ENCODE results near the gene CENPC. TPM values are rescaled to one million over a fixed set of nuclear protein-coding genes. Genes with fewer than 3 reads are reported as not detected.
"Not testable (repeated sequence)": the region's sequence is repeated elsewhere in the genome, so short reads cannot be mapped to it uniquely, and the experiment has no call there.

Gene CENPC
- total RNA-seq, 2 donors from 2014 or later = 26.4 to 33.2 TPM

DNA sequence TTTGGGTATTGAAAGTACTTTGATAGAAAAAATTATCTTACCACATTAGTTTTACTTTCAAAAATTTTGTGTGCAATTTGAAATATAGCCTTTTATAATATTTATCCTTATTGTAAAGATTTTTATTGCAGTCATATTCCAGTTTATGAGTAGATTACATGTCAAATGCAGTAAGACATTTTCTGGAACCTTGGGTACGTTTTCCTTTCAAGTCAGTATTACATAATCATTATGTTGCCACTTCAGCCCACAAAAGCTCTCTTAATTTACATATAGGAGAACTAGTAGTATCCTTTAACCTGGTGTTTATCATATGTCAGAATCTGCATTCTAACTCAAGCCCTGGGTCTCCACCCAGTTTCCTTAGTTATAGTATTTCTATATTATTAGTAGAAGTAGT lies 98.5 kb downstream of the CENPC start:
- Histone ChIP-seq H3K27me3 (replicated peaks; ENCODE audit: insufficient read depth) (no peaks in the 10 kb centered on the region), H3K36me3 (no peaks in the 10 kb centered on the region), H3K9me3 (no peaks in the 10 kb centered on the region), H3K27ac (no peak overlapping the region), H3K4me1 (replicated peaks) (no peaks in the 10 kb centered on the region), H3K4me3 (no peak overlapping the region)
- 55% methylated on average over 1 of the region's 1 CpG for WGBS
- DNase-seq (ENCODE audit: low spot score) = no peak
- intact Hi-C loops (cut with DNase I) = no loop called here
- TF ChIP-seq POLR2AphosphoS5 (IDR thresholded peaks at IDR 0.05) = no peak
- TF ChIP-seq, protein P1, sequence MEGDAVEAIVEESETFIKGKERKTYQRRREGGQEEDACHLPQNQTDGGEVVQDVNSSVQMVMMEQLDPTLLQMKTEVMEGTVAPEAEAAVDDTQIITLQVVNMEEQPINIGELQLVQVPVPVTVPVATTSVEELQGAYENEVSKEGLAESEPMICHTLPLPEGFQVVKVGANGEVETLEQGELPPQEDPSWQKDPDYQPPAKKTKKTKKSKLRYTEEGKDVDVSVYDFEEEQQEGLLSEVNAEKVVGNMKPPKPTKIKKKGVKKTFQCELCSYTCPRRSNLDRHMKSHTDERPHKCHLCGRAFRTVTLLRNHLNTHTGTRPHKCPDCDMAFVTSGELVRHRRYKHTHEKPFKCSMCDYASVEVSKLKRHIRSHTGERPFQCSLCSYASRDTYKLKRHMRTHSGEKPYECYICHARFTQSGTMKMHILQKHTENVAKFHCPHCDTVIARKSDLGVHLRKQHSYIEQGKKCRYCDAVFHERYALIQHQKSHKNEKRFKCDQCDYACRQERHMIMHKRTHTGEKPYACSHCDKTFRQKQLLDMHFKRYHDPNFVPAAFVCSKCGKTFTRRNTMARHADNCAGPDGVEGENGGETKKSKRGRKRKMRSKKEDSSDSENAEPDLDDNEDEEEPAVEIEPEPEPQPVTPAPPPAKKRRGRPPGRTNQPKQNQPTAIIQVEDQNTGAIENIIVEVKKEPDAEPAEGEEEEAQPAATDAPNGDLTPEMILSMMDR (IDR thresholded peaks at IDR 0.05) = no peak
- TF ChIP-seq POLR2A (IDR thresholded peaks at IDR 0.05) = no peak

DNA sequence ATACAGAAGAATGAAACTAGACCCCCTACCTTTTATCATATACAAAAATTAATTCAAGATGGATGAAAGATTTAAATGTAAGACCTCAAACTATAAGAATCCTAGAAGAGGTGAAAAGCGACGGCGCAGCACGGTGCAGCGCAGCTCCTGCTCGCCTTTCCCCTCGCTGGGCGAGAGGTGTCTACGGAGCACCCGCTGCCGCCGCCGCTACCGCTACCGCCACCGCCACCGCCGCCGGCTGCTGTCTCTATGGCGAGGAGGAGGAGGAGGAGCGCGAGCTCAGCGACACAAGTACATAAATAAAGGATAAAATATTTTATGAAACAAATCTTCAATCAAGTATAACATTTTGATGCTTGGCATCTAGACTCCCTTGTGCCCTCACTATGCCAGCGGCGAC lies 99.4 kb downstream of the CENPC start:
- WGBS = 65% methylated on average over 25 of the region's 25 CpGs
- H3K4me3 ChIP-seq; H3K27me3 ChIP-seq (replicated peaks; ENCODE audit: insufficient read depth); H3K27ac ChIP-seq; intact Hi-C loops (cut with DNase I); H3K36me3 ChIP-seq; H3K9me3 ChIP-seq; DNase-seq (ENCODE audit: low spot score); H3K4me1 ChIP-seq (replicated peaks): not testable (repeated sequence)

DNA sequence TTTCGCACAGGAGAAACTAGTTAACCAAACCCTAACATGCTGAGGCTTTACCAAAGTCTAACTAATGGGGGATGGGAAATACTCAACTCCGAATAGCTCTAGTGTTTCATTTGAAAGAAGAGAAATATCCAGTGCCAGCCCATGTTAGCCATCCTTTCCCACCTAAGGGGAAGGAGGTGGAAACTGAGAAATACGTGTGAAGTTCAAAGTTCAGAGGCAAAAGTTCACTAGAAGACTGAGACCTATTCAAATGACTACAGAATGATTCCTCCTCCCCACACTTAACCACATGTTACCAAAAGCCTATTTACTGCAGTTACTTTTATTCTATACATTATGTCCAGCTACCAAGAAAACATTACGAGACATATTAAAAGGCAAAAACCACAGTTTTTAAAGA lies 106.3 kb downstream of the CENPC start:
- 88% methylated on average over 4 of the region's 4 CpGs for WGBS
- Histone ChIP-seq H3K4me3 (no peak overlapping the region), H3K9me3 (no peaks in the 10 kb centered on the region), H3K27ac (no peak overlapping the region), H3K36me3 (no peaks in the 10 kb centered on the region), H3K4me1 (replicated peaks) (no peaks in the 10 kb centered on the region), H3K27me3 (replicated peaks; ENCODE audit: insufficient read depth) (no peaks in the 10 kb centered on the region)
- no peak for DNase-seq (ENCODE audit: low spot score)
- intact Hi-C loops (cut with DNase I) = no loop called here
- no peak for TF ChIP-seq POLR2A (IDR thresholded peaks at IDR 0.05)
- no peak for TF ChIP-seq POLR2AphosphoS5 (IDR thresholded peaks at IDR 0.05)
- TF ChIP-seq, protein P1 (IDR thresholded peaks at IDR 0.05) = no peak

DNA sequence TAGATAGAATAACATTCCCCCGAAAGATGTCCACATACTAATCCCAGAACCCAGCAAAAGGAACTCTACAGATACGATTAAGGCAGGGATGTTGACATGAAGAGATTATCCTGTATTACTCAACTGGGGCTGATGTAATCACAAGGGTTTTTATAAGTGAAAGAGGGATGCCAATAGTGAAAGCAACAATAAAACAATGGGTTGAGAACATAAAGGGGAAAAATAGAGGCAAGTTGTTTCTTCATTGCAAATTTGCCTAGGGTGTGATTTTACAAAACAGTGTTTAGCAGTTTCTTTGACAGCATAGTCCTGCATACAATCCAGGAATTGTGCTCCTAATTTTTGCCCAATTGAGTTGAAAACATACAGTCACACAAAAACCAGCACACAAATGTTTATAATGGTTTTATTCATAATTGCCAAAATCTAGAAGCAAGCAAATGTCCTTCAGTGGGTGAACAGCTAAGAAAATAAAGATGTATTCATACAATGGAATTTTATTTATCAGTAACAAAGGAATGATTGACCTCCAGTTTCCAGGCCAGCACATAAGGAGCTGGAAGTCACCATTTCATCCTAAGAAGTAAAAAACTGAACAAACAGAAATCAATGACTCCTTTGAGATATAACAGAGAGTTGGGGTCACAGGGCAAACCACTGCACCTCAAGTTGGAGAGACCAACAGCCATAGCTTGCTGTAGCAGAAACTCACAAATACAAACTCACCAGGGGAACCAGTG lies 107.2 kb downstream of the CENPC start:
- intact Hi-C loops (cut with DNase I) = no loop called here

DNA sequence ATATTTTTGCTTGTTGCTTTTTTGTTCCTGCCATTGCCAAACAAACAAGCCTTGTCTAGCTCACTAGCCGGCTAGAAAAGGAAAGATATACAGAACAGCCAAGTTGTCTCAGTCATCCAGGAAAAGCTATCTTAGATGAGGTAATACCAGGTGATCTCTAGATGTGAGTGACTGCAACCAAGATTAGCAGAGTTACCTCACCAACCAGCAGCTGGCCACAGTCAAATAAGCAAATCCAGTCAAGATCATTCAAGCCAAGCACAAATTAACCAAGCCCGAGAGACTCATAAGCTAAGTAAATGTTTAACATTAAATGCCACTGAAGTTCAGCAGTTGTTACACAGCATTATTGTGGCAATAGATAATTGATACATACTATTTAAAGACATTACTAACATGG lies 108.6 kb downstream of the CENPC start:
- DNase-seq (ENCODE audit: low spot score) = no peak
- 77% methylated on average over 2 of the region's 2 CpGs for WGBS
- Histone ChIP-seq H3K4me3 (no peak overlapping the region), H3K36me3 (no peaks in the 10 kb centered on the region), H3K4me1 (replicated peaks) (no peaks in the 10 kb centered on the region), H3K9me3 (no peaks in the 10 kb centered on the region), H3K27me3 (replicated peaks; ENCODE audit: insufficient read depth) (no peaks in the 10 kb centered on the region), H3K27ac (no peak overlapping the region)
- intact Hi-C loops (cut with DNase I) = no loop called here
- TF ChIP-seq, protein P1 (IDR thresholded peaks at IDR 0.05) = no peak
- no peak for TF ChIP-seq POLR2AphosphoS5 (IDR thresholded peaks at IDR 0.05)
- TF ChIP-seq POLR2A (IDR thresholded peaks at IDR 0.05) = no peak

More for the DNA sequence above, 107.2 kb downstream of the CENPC start:
- Histone ChIP-seq H3K4me3 (no peak overlapping the region), H3K9me3 (no peaks in the 10 kb centered on the region), H3K4me1 (replicated peaks) (no peaks in the 10 kb centered on the region), H3K27ac (no peak overlapping the region), H3K27me3 (replicated peaks; ENCODE audit: insufficient read depth) (no peaks in the 10 kb centered on the region), H3K36me3 (no peaks in the 10 kb centered on the region)
- no peak for DNase-seq (ENCODE audit: low spot score)
- WGBS = 84% methylated on average over 2 of the region's 2 CpGs
- TF ChIP-seq, protein P1 (IDR thresholded peaks at IDR 0.05) = no peak
- TF ChIP-seq POLR2A (IDR thresholded peaks at IDR 0.05) (no peak), POLR2AphosphoS5 (IDR thresholded peaks at IDR 0.05) (no peak)
